ENCODE data around the gene GADD45G.

GADD45G gene

GRCh38 chr9:89592963-89593726 lies 11.7 kb upstream of the GADD45G start:
- DNase-seq: no peak

GRCh38 chr9:89593727-89594427 lies 10.9 kb upstream of the GADD45G start:
- no peak for DNase-seq

- DNase-seq: no peak
These were observed 9.8 kb upstream of the GADD45G start for GRCh38 chr9:89594811-89595550.

- DNase-seq: no peak
These were observed 9.2 kb upstream of the GADD45G start for GRCh38 chr9:89595646-89596045.

GRCh38 chr9:89596937-89597555 lies 7.8 kb upstream of the GADD45G start:
- DNase-seq: no peak

- peak; percentile 68 for DNase-seq
These were observed 7.0 kb upstream of the GADD45G start for GRCh38 chr9:89597711-89598362.

- DNase-seq: no peak
These were observed 6.5 kb upstream of the GADD45G start for GRCh38 chr9:89598363-89598713.

GRCh38 chr9:89598926-89599325 lies 5.9 kb upstream of the GADD45G start:
- DNase-seq: no peak

GRCh38 chr9:89600831-89601230 lies 4.0 kb upstream of the GADD45G start:
- peak; percentile 18 for DNase-seq

- peak; percentile 12 for DNase-seq
These were observed 3.5 kb upstream of the GADD45G start for GRCh38 chr9:89601306-89601705.

GRCh38 chr9:89601856-89602562 lies 2.8 kb upstream of the GADD45G start:
- peak; percentile 8 for DNase-seq

- peak; percentile 93 for DNase-seq
These were observed 1.6 kb upstream of the GADD45G start for GRCh38 chr9:89602978-89603766.

- peak; percentile 79 for DNase-seq
These were observed 796 bp upstream of the GADD45G start for GRCh38 chr9:89603767-89604665.

- DNase-seq: peak; percentile 66
These were observed 745 bp downstream of the GADD45G start for GRCh38 chr9:89605465-89606048.

- peak; percentile 58 for DNase-seq
These were observed 1.3 kb downstream of the GADD45G start for GRCh38 chr9:89606049-89606623.

- DNase-seq: peak; percentile 56
These were observed 2.0 kb downstream of the GADD45G start for GRCh38 chr9:89606624-89607311.

- DNase-seq: peak; percentile 18
These were observed 4.0 kb downstream of the GADD45G start for GRCh38 chr9:89608641-89609335.

GRCh38 chr9:89609426-89610006 lies 4.7 kb downstream of the GADD45G start:
- peak; percentile 12 for DNase-seq
